LNCaP clone FGC (cell line): ENCODE measurements around the gene ENPP1.

Source experiments
- DNase-seq: peaks from one replicate; pipeline ENCODE4 v3.0.0-alpha.2; 2011; ENCODE audit warnings: low read depth
- H3K4me3 ChIP-seq: 2 replicates; pipeline ENCODE4 v1.5.1; 2011; ENCODE audit warnings: mild to moderate bottlenecking, low read depth, low read length, control low read depth
- CTCF ChIP-seq: IDR thresholded peaks from 2 replicates; pipeline ENCODE4 v1.5.1; 2012; ENCODE audit warnings: mild to moderate bottlenecking; ENCODE audit not compliant: control insufficient read depth, insufficient read depth; ENCODE audit errors: extremely low read depth

The ENPP1 gene

GRCh38 chr6:131918650-131919355 lies 111.0 kb downstream of the ENPP1 start:
- DNase-seq, result no peak
- no peak for TF ChIP-seq CTCF
- H3K4me3 ChIP-seq, result no peak overlapping the region

GRCh38 chr6:131920656-131921055 lies 112.8 kb downstream of the ENPP1 start:
- no peak overlapping the region for H3K4me3 ChIP-seq
- no peak for DNase-seq
- no peak for TF ChIP-seq CTCF

- TF ChIP-seq CTCF, result peak; percentile 66
- peak; percentile 56 for DNase-seq
- no peak overlapping the region for H3K4me3 ChIP-seq
These were observed 115.5 kb downstream of the ENPP1 start for GRCh38 chr6:131923356-131923755.

GRCh38 chr6:131924881-131925474 lies 117.2 kb downstream of the ENPP1 start:
- DNase-seq, result no peak
- H3K4me3 ChIP-seq, result no peak overlapping the region
- peak; percentile 71 for TF ChIP-seq CTCF

GRCh38 chr6:131929264-131929663 lies 121.4 kb downstream of the ENPP1 start:
- TF ChIP-seq CTCF, result no peak
- DNase-seq, result no peak

GRCh38 chr6:131929976-131930375 lies 122.2 kb downstream of the ENPP1 start:
- no peak for TF ChIP-seq CTCF
- no peak overlapping the region for H3K4me3 ChIP-seq
- no peak for DNase-seq

More at GRCh38 chr6:131929264-131929663, 121.4 kb downstream of the ENPP1 start:
- no peak overlapping the region for H3K4me3 ChIP-seq
